ENCODE data around the gene EIF5.

The EIF5 gene

GRCh38 chr14:103296007-103296406 lies 38.0 kb upstream of the EIF5 start:
- Histone ChIP-seq H3K4me1 (ENCODE audit: insufficient read depth, low read length) (no peaks in the 10 kb centered on the region), H2AFZ (ENCODE audit: low read depth, low read length) (no peak overlapping the region), H3K4me3 (ENCODE audit: low read length) (no peak overlapping the region), H3K9me3 (ENCODE audit: low read length) (peaks cover 2% of the 10 kb centered on the region), H3K27me3 (ENCODE audit: insufficient read depth, low read length) (peaks cover 3% of the 10 kb centered on the region), H3K36me3 (ENCODE audit: insufficient read depth, low read length) (no peaks in the 10 kb centered on the region)

GRCh38 chr14:103296987-103297386 lies 37.0 kb upstream of the EIF5 start:
- H3K4me1 ChIP-seq (ENCODE audit: insufficient read depth, low read length), result no peaks in the 10 kb centered on the region
- H3K27me3 ChIP-seq (ENCODE audit: insufficient read depth, low read length), result peaks cover 3% of the 10 kb centered on the region
- no peaks in the 10 kb centered on the region for H3K36me3 ChIP-seq (ENCODE audit: insufficient read depth, low read length)
- peaks cover 2% of the 10 kb centered on the region for H3K9me3 ChIP-seq (ENCODE audit: low read length)
- no peak overlapping the region for H2AFZ ChIP-seq (ENCODE audit: low read depth, low read length)
- H3K4me3 ChIP-seq (ENCODE audit: low read length), result no peak overlapping the region

GRCh38 chr14:103298620-103299019 lies 35.4 kb upstream of the EIF5 start:
- Histone ChIP-seq H3K27me3 (ENCODE audit: insufficient read depth, low read length) (peaks cover 3% of the 10 kb centered on the region), H3K4me1 (ENCODE audit: insufficient read depth, low read length) (no peaks in the 10 kb centered on the region), H3K9me3 (ENCODE audit: low read length) (peaks cover 2% of the 10 kb centered on the region), H3K36me3 (ENCODE audit: insufficient read depth, low read length) (no peaks in the 10 kb centered on the region), H2AFZ (ENCODE audit: low read depth, low read length) (no peak overlapping the region), H3K4me3 (ENCODE audit: low read length) (no peak overlapping the region)

GRCh38 chr14:103301512-103302354 lies 32.3 kb upstream of the EIF5 start:
- no peaks in the 10 kb centered on the region for H3K4me1 ChIP-seq (ENCODE audit: insufficient read depth, low read length)
- no peaks in the 10 kb centered on the region for H3K27me3 ChIP-seq (ENCODE audit: insufficient read depth, low read length)
- no peaks in the 10 kb centered on the region for H3K36me3 ChIP-seq (ENCODE audit: insufficient read depth, low read length)
- peaks cover 2% of the 10 kb centered on the region for H3K9me3 ChIP-seq (ENCODE audit: low read length)
- no peak overlapping the region for H3K4me3 ChIP-seq (ENCODE audit: low read length)
- H2AFZ ChIP-seq (ENCODE audit: low read depth, low read length), result no peak overlapping the region

GRCh38 chr14:103302966-103303365 lies 31.1 kb upstream of the EIF5 start:
- H3K4me3 ChIP-seq (ENCODE audit: low read length), result no peak overlapping the region
- H3K27me3 ChIP-seq (ENCODE audit: insufficient read depth, low read length), result peaks cover 4% of the 10 kb centered on the region
- H2AFZ ChIP-seq (ENCODE audit: low read depth, low read length), result no peak overlapping the region
- H3K36me3 ChIP-seq (ENCODE audit: insufficient read depth, low read length), result no peaks in the 10 kb centered on the region
- no peaks in the 10 kb centered on the region for H3K4me1 ChIP-seq (ENCODE audit: insufficient read depth, low read length)
- H3K9me3 ChIP-seq (ENCODE audit: low read length), result peaks cover 2% of the 10 kb centered on the region

- H3K4me3 ChIP-seq (ENCODE audit: low read length), result no peak overlapping the region
- peaks cover 2% of the 10 kb centered on the region for H3K9me3 ChIP-seq (ENCODE audit: low read length)
- H3K27me3 ChIP-seq (ENCODE audit: insufficient read depth, low read length), result peaks cover 4% of the 10 kb centered on the region
- H3K36me3 ChIP-seq (ENCODE audit: insufficient read depth, low read length), result no peaks in the 10 kb centered on the region
- no peaks in the 10 kb centered on the region for H3K4me1 ChIP-seq (ENCODE audit: insufficient read depth, low read length)
- H2AFZ ChIP-seq (ENCODE audit: low read depth, low read length), result no peak overlapping the region
Observed at GRCh38 chr14:103304706-103305105, 29.3 kb upstream of the EIF5 start.

GRCh38 chr14:103308717-103309616 lies 25.1 kb upstream of the EIF5 start:
- peaks cover 7% of the 10 kb centered on the region for H3K27me3 ChIP-seq (ENCODE audit: insufficient read depth, low read length)
- H3K36me3 ChIP-seq (ENCODE audit: insufficient read depth, low read length), result no peaks in the 10 kb centered on the region
- H2AFZ ChIP-seq (ENCODE audit: low read depth, low read length), result no peak overlapping the region
- no peaks in the 10 kb centered on the region for H3K4me1 ChIP-seq (ENCODE audit: insufficient read depth, low read length)
- peaks cover 2% of the 10 kb centered on the region for H3K9me3 ChIP-seq (ENCODE audit: low read length)
- no peak overlapping the region for H3K4me3 ChIP-seq (ENCODE audit: low read length)

- peaks cover 2% of the 10 kb centered on the region for H3K9me3 ChIP-seq (ENCODE audit: low read length)
- H3K4me3 ChIP-seq (ENCODE audit: low read length), result no peak overlapping the region
- H2AFZ ChIP-seq (ENCODE audit: low read depth, low read length), result no peak overlapping the region
- H3K36me3 ChIP-seq (ENCODE audit: insufficient read depth, low read length), result no peaks in the 10 kb centered on the region
- H3K4me1 ChIP-seq (ENCODE audit: insufficient read depth, low read length), result no peaks in the 10 kb centered on the region
- H3K27me3 ChIP-seq (ENCODE audit: insufficient read depth, low read length), result peaks cover 7% of the 10 kb centered on the region
Observed at GRCh38 chr14:103310576-103311095, 23.4 kb upstream of the EIF5 start.

- Histone ChIP-seq H3K36me3 (ENCODE audit: insufficient read depth, low read length) (no peaks in the 10 kb centered on the region), H3K9me3 (ENCODE audit: low read length) (peaks cover 2% of the 10 kb centered on the region)
Observed at GRCh38 chr14:103311171-103311997, 22.7 kb upstream of the EIF5 start.

GRCh38 chr14:103312006-103312635 lies 21.9 kb upstream of the EIF5 start:
- Histone ChIP-seq H3K27me3 (ENCODE audit: insufficient read depth, low read length) (peaks cover 6% of the 10 kb centered on the region), H3K4me1 (ENCODE audit: insufficient read depth, low read length) (no peaks in the 10 kb centered on the region), H3K4me3 (ENCODE audit: low read length) (no peak overlapping the region), H3K9me3 (ENCODE audit: low read length) (peaks cover 2% of the 10 kb centered on the region), H2AFZ (ENCODE audit: low read depth, low read length) (no peak overlapping the region), H3K36me3 (ENCODE audit: insufficient read depth, low read length) (no peaks in the 10 kb centered on the region)

More at GRCh38 chr14:103311171-103311997, 22.7 kb upstream of the EIF5 start:
- Histone ChIP-seq H3K27me3 (ENCODE audit: insufficient read depth, low read length) (peaks cover 7% of the 10 kb centered on the region), H2AFZ (ENCODE audit: low read depth, low read length) (no peak overlapping the region), H3K4me1 (ENCODE audit: insufficient read depth, low read length) (no peaks in the 10 kb centered on the region), H3K4me3 (ENCODE audit: low read length) (no peak overlapping the region)

GRCh38 chr14:103313704-103314103 lies 20.3 kb upstream of the EIF5 start:
- no peak overlapping the region for H3K4me3 ChIP-seq (ENCODE audit: low read length)
- H3K36me3 ChIP-seq (ENCODE audit: insufficient read depth, low read length), result no peaks in the 10 kb centered on the region
- H3K27me3 ChIP-seq (ENCODE audit: insufficient read depth, low read length), result peaks cover 4% of the 10 kb centered on the region
- no peak overlapping the region for H2AFZ ChIP-seq (ENCODE audit: low read depth, low read length)
- peaks cover 2% of the 10 kb centered on the region for H3K9me3 ChIP-seq (ENCODE audit: low read length)
- H3K4me1 ChIP-seq (ENCODE audit: insufficient read depth, low read length), result no peaks in the 10 kb centered on the region
